Measurements from ENCODE around the gene WASF1.

Gene WASF1

DNA sequence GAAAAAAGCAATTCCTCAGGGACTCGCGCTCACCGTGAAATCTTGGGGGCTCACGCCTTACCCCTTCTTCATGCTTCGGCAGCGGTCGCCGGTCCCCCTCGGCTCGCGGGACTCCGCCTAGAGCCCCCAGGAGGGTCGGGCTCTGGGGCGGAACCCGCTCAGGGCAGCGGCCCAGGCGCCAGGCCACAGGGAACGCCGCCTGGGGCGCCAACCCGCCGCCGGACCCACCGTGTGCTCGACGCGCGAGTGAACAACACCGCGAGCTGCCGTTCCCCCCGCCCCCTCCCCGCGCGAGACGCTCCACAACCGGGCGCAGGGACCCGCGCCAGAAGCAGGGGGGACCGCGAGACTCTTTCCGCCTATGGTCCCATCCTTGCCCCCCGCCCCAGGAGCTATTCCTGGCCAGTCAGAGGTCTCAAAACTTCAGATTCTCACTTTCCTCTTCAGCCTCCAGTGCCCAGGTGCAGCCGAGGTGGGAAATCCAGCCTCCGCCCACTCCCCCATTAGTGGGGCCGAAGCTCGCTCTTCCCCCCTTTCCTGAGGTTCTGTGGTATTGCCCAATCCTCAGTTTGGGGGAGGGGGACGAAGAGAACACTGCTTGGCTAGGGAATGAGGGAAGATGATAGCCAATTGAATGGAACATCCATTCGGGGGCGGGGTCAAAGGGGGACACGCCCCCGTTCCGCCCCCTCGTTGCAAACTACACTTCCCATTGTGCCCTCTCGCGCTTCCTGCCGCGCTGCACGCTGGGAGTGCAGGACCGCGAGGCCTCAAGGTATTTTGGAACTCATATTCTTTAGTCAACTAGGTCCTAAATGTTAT is at the start of gene WASF1:
TSS of gene WASF1 (minus strand) at position 265 of the 822 bp plus-strand sequence. CDS start 52,069 bp downstream, outside the sequence.
- DNase-seq, result peak; percentile 84

DNA sequence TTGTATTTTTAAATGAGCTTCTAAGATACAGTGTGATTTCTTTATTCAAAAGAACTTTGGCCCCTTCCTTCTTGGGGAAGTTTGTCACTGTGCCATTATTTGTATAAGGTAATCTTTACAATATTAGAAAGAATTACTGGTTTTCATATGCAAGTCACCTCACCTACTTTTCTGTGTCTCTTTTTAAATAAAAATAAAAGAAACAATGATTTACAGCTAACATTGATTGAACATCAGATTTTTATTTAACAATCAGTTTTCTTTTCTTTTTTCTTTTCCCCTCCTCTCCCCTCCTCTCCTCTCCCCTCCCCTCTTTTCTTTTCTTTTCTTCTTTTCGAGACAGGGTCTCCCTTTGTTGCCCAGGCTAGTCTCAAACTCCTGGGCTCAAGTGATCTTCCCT is 46.8 kb upstream of the WASF1 start:
- no peak for DNase-seq

DNA sequence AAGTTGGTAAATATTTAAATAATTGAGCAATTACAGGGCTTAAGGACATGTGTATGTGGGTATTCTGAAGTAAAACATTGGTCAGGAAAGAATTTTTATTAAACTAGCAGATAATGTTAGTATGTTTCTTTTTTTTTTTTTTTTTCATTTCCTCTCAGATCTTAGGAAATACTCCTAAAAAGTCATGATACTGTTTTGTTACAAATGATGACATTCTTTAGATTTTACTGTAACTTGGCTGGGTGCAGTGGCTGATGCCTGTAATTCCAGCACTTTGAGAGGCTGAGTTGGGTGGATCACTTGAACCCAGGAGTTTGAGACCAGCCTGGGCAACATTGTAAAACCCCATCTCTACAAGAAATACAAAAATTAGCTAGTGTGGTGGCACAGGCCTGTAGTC is 42.3 kb upstream of the WASF1 start:
- no peak for DNase-seq

DNA sequence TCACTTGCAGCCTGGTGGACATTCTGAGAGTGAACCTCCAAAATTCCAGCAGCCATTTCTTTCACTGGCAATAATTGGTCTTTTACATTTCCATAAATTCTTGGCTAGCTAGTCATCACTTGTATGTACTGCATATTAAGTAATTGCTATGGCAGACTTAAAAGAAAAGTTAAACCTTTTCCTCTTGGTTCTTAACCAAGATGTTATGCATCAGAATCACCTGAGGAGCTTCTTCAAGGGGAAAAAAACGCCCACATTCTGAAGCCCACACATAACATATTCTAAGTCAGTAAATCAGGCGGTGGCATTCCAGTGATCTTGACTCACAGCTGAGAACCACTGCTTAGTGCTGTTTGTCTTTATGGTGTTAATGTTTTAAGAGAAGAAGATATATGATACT is 37.8 kb upstream of the WASF1 start:
- DNase-seq, result no peak

DNA sequence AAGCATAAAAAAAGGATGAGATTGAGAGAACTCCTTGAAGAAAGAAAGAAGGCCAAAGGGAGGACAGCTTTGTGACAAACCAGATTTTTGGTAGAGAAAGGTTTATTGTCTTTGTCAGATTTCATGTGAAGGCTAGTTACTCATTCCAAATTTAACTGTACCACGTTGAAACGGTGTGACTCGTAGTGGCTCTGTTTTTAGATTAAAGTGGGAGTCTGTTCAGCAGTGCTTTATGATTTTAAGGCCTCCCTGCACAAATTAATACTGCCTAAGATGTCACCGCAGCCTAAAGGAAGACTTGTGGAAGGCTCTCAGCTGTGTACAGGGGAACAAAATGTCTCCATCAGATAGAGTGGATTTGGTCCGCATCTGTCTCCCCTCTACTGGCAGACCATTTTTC is 36.7 kb upstream of the WASF1 start:
- no peak for DNase-seq

DNA sequence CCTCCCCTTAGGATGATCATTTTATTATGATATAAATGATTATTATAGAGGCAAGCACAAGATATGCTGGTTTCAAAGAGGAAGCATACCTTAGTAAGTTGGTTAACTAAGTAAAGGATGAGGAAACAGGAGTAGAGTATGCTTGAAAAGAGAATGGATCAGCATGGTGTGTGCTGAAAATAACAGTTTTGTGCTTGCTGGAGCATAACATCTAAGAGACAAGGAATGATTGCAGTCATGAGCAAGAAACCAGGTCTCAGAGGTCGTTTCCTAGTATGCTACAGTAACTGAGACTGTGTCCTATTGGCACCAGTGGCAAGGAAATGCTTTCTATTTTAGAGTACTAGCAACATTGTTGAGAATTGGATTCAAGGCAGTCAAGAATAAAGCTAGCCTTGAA is 34.9 kb upstream of the WASF1 start:
- DNase-seq, result no peak

DNA sequence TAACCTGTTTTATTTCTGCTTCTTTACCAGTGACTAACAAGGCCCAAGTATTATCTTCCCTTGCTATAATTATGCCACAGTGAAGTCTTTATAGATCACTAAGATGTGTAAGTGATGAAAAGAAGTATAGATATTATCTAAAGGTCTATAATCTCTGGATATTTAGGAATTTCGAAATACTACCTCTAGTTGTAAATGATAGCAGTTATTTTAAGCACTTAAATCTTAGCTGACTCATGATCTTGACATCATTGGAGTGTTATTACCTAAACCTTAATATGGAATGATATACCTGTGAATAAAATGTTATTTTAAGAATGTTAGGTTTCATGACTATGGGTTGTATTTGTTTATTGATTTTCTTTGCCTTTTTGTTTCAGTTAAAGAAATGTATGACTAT is 32.3 kb upstream of the WASF1 start:
- DNase-seq, result no peak

DNA sequence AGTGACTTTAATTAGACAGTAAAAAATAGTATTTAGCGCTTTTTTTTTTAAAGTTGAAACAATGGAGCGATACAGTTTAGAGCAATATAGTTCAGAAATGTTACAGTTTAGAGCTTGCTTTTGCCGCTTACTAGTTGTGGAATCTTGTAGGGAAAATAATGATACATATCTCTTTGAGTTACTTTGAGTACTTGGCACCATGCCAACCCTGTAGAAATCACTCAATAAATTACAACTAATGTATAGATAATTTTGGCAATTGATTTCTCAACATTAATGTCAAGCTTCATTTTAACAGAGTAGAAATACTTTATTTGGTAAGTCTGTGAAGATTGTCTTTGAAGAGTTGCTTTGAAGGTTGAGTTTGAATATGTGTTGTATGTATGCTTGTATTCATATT is 28.2 kb upstream of the WASF1 start:
- no peak for DNase-seq

DNA sequence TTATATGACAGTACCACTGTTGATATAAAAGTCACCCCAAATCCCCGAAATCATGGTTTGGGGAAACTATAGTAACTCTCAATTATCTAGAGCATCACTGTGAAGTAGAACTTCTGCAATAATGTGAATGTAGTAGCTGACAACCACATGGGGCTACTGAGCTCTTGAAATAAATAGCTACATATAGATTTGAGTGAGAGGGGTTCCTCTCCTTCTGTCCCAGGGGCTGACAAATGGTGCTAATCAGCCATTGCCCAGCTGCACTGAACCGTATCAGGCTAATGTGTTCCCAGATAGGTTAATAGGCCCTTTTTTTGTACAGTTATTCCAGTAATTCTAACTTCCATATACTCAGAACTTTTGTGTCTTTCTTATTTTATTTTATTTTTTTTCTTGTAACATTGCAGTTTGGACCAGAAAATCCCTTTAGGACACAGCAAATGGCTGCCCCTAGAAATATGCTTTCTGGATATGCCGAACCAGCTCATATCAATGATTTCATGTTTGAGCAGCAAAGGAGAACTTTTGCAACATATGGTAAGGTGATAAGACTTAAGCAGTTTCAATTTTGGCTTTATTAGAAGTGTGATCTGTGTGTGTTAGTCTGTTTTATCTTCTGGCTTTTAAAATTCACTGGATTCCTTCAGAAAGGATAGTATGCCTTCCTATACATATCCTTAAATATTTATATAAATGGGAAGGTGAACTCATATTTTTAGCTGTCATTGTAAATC is 21.8 kb upstream of the WASF1 start:
- DNase-seq, result no peak

DNA sequence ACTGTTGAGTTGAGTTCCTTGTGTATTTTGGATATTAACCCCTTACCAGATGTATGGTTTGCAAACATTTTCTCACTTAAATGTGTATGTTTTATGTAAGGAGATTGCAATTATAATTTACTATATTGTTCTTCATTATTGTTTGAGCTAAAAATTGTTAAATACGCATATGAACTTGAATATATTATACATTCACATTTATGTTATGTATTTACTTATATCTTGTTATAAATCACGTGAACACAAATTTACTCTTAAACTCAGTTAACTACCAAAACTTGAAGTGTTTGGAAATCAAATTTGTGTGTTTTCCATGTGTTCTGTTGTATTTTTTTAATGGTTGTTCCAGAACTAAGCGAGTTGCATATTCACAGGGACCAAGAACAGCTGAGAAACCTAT is 19.1 kb upstream of the WASF1 start:
- DNase-seq, result no peak

DNA sequence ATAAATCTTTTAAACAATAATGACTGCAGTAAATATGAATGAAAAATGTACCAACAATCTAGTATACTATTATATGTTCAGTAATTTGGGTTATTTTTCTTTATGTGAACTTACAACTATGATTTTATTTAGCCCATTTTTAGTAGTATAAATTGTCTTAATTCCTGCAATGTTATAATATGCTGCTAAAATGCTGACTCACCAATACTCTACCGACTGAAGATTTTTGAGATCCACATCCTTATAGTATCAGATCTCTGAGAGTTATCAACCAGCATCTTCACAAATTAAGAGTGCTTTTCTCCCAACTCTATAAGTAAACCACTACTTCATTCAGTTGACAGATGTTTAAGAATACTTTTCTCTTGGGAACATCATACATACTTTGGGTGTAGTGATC is 17.4 kb upstream of the WASF1 start:
- no peak for DNase-seq

DNA sequence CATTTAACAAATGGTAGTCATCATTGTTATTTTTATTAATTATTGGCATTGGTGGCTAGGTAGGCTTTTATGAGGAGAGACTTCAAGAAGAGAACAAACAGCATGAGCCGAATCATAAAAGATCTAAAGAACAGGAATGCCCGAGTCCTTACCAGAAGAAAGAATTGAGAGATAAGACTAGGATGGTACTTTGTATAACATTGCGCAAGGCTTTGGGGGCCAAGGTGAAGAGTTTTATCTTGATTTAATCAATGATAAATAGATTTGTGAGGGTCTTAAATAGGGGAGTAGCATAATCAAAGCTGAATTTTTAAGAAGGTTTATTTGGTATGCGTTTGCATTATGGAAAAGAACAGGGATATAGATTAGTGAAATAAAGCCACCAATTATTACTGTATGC is 16.2 kb upstream of the WASF1 start:
- DNase-seq, result no peak

DNA sequence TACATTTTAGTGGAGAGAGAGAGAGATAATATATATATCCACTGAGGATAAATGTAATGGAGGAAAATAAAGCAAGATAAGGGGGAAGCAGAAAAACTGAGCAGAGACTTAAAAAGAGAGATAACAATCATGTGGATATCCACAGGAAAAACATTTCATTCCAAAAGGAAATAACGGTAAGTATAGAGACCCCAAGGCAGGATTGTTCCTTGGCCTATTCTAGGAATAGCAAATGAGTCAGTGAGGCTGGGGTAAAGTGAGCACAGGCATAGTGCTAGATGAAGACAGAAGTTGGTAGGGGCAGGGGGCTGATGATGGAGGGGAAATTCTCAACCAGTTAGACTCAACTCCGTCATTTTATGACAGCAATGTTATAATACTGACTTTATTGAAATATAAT is 12.0 kb upstream of the WASF1 start:
- no peak for DNase-seq

DNA sequence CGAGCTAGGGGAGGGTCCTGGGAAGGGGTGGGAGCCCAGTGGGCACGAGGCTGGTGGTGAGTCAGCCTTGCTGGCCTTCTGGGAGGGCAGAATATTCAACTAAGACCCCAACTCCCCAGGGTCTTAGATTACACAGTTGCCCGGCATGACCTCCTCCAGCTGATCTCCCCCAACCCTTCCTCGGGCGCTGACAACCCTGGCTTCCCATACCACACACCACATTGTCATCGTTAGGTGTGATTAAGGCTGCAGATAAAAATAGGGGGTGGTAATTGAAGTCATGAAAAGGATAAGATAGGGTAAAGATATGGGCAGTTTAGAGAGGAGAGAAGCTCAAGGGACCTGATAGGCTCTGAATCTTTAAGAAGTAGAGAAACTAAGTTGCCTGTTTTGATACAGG is 11.3 kb upstream of the WASF1 start:
- no peak for DNase-seq

DNA sequence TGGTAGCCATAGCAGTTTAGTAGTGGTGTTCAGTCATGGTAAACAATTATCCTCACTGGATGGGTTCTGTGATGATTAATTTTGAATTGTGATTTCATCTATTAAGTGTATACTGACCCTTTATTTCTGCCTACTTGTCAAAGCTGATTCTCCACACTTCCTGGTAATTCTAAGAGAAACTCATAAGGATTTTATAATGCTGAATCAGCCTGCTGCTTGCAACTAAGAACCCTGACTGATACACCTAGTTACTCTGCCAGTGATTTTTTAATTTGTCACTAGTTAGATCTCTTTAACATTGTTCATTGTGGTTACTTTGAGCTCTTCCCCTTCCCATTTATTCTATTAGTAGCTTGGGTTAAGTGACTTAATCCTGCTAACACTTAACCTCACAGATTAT is 9.3 kb upstream of the WASF1 start:
- no peak for DNase-seq

DNA sequence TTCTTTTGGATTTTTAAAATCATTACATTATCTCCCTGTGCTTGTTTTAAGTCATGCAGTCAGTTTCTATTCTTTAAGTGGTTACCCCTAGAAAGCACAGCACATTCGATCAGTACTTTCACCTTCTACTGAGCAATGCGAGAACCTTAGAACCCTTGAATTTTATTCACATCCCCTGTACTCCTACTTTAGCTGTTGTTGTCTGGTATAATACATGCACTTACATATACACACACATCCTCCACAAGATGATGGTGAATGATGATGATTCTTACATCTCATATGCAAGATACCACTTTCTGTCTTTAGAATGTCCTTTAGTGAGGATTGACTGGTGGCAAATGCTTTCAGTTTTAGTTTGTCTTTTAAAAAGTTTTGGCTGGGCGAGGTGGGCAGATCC is 6.4 kb upstream of the WASF1 start:
- DNase-seq, result no peak

DNA sequence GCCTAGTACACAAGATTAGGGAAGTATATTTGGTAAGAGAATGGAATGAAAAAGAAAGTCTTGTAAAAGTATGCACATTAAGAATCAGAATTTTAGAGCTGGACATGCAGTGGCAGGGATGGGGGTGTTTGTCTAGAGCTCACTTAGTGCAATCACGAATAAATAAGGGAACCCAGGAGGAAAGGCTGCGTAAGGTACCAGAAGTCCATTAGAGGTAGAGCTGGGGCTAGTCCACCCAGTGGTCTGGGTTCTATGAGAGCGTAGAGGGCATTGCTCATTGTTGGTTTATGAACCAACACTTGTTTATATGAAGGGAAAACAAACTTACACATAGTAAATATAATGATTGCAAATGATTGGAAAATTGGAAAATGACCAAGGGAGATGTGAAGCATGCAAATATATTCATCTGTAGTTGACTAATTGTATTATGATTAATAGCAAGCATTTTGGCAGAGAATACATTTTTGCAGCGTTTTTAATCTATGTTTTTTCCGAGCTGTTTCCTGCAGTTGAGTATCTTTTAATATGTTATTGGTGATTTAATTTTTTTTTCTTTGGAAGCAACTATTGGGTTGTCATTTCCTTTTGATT is 3.9 kb upstream of the WASF1 start:
- no peak for DNase-seq

DNA sequence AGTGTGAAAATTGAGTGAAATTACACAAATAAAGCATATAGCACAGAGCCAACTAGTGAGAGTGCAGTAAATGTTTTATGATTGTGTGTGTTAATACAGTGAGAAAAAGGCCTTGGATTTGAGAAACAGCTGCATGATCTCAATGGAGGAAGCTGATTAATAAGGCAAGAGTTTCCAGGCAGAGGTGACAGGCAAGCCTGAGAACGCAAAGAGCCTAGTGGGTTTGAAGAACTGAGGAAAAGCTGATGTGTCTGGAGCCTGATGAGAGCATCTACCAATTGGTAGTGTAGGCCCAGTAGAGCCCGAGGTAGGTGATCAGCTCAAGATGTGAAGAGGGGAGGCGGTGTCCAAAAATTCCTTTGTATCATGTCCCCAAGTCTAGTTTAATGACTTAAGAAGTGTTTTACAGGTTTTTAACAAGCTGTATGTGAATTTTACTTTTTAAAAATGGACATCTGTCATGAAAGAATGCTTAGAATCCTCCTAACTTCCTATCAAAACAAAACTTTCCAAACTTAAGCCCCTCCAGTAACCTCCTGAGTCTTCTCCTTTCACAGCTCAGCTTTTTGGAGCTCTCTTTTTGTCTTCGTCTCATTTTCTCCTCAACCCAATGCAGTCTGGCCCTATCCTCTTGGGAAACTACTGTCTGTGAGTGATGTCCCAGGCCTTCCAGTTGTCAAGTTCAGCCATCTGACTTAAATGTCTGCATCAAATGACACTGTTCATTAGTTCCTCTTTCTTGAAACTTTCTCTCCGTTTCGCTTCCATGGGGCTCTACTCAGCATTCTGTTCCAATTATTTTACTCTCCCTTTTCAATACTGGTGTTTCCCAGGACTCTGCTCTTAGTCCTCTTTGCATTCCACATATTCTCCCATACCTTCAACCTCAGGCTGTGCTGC is 1.9 kb upstream of the WASF1 start:
- DNase-seq, result no peak

DNA sequence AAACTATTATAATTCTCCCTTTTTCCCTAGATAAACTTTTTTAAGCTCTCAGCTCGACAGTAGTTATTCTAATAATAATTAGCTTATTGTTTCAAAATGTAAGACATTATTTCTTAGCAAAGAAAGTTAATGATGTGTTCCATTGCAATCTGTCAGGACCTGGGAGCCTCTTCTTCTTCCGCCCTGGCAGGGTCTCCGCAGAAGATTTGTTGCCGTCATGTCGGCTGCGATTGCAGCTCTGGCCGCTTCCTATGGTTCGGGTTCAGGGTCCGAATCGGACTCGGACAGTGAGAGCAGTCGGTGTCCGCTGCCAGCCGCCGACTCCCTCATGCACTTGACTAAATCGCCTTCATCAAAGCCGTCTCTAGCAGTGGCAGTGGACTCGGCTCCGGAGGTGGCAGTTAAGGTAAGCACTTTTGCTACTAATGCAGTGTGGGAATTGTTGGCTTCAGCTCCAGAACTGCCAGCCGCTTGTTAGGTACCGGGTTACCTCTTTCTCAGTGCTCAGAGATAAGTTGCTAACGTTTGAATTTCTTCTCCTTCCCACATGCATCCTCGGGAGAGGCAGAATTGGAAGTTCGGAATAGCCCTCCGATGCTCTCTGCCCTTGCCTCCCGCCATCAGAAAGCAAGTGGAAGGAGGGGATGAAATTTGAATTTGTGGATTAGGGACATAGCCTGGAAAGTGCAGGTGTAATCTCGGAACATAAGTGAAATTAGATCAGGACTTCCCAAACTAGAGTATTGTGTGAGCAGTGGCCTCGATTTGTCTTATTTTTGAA is 948 bp upstream of the WASF1 start, which contains the start of gene CDC40:
TSS of gene CDC40 (plus strand) at position 200 of the 781 bp plus-strand sequence. CDS start at position 218, 18 bp downstream.
- peak; percentile 48 for DNase-seq

DNA sequence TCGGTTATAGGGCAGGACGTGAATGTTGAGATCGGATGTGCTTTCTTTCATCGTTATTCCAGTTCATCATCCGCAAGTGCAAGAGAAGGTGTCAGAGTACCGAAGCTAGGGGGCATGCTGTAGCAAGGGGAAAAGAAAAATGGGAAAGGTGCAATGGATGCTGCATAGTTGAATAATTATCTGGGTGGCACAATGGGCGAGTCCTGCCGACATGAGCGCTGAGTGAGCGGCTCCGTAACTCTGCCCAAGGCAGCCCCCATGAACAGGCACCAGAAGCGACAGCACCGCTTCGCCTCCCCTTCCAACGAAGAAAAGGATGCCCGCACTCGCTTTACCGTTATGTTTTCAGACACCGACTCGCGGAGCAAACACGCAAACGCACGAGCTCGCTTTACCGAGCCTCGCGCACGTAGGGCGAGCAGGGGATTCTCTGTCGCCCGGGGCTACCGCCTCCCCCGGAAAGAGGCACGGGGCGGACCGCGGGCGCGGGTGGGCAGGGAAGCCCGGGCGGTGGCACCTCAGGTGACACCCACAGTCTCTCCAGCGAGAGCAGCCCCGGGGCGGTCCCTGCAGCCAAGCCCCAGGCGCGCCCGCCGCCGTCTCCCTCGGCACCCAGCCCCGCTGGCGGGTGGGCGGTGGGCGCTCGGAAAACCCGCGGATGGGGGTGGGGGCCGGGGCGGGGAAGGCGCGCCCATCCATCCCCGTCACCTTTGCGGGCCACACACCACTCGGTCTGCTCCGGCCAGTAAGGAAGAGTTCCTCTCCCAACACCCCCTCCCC is 654 bp downstream of the WASF1 start:
- DNase-seq, result peak; percentile 57

DNA sequence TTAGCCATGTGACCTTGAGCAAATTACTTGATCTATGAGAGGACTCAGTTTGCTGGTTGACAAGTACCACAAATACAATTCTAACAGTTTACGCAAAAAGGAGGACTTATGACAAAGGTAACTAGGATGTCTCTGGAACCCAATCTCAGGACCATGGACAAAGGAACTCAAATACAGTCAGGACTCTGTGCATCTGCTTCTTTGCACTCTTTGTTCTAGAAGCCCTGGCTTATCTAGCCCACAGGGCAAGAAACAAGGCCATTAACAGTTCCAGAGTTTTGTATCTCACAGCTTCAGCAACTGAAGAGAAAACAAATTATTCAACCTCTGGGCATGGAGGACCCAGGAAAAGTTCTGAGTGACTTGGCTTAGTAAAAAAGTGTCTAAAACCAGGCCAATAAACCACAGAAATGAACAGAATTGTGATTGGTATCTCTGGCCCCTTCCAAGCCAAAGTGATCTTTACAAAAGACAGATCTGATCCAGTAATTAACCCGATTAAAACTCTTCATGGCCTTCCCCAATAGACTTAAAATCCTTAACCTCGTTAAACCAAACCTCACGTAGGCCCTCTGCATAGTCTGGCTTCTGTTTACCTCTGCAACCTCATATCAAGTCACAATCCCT is 5.9 kb downstream of the WASF1 start:
- no peak for DNase-seq

All from activated CD4-positive, alpha-beta T cell treated with anti-CD3 and anti-CD28 coated beads, Interleukin-2, amount 50 U/mL, for 1 hour (primary cell).